ENCODE results near the gene ADM2. TPM values are rescaled to one million over a fixed set of nuclear protein-coding genes. Genes with fewer than 3 reads are reported as not detected.
"Not testable (repeated sequence)": the region's sequence is repeated elsewhere in the genome, so short reads cannot be mapped to it uniquely, and the experiment has no call there.

The ADM2 gene
- total RNA-seq, 2 experiments from 2014 or later, result 3.7 to 4.1 TPM

- peaks cover 30% of the 10 kb centered on the region for H3K36me3 Mint-ChIP-seq (ENCODE audit: low read depth)
- H3K27me3 Mint-ChIP-seq, result no peaks in the 10 kb centered on the region
- CTCF ChIA-PET, result interaction anchor here (1.9 to 4.6 kb wide), 2 partner anchors 12 to 107 kb away, joined by 7 to 33 read pairs; partner anchors contain the start of gene SCO2
- H3K4me3 Mint-ChIP-seq, result no peak overlapping the region
- H3K27ac Mint-ChIP-seq, result no peak overlapping the region
- POLR2A ChIA-PET, result no interaction called here
- no peak for DNase-seq
- H3K4me1 Mint-ChIP-seq, result peaks cover 42% of the 10 kb centered on the region
- no peaks in the 10 kb centered on the region for H3K9me3 Mint-ChIP-seq
Measured at GRCh38 chr22:50513175-50513574, 31.8 kb downstream of the ADM2 start.

GRCh38 chr22:50516068-50516467 is 34.7 kb downstream of the ADM2 start:
- POLR2A ChIA-PET, result no interaction called here

GRCh38 chr22:50516891-50517290 is 35.5 kb downstream of the ADM2 start:
- ChIA-PET POLR2A (no interaction called here), CTCF (interaction anchor here (0.8 to 4.6 kb wide), 2 partner anchors 8 kb away, joined by 3 to 33 read pairs; partner anchors contain the start of gene SCO2)
- Mint-ChIP-seq H3K27me3 (no peaks in the 10 kb centered on the region), H3K36me3 (ENCODE audit: low read depth) (peaks cover 43% of the 10 kb centered on the region), H3K9me3 (no peaks in the 10 kb centered on the region), H3K4me1 (peaks cover 27% of the 10 kb centered on the region), H3K4me3 (no peak overlapping the region), H3K27ac (no peak overlapping the region)
- DNase-seq, result no peak

More at GRCh38 chr22:50516068-50516467, 34.7 kb downstream of the ADM2 start:
- DNase-seq, result no peak
- no peaks in the 10 kb centered on the region for H3K9me3 Mint-ChIP-seq
- peaks cover 42% of the 10 kb centered on the region for H3K36me3 Mint-ChIP-seq (ENCODE audit: low read depth)
- H3K27ac Mint-ChIP-seq, result no peak overlapping the region
- CTCF ChIA-PET, result interaction anchor here (0.7 to 4.6 kb wide), 2 partner anchors 9 to 11 kb away, joined by 6 to 33 read pairs; partner anchors contain the start of gene SCO2
- no peak overlapping the region for H3K4me3 Mint-ChIP-seq
- no peaks in the 10 kb centered on the region for H3K27me3 Mint-ChIP-seq
- peaks cover 27% of the 10 kb centered on the region for H3K4me1 Mint-ChIP-seq

GRCh38 chr22:50517495-50518260 is 36.3 kb downstream of the ADM2 start:
- ChIA-PET CTCF (interaction anchor here (0.5 to 4.6 kb wide), 3 partner anchors 7 to 287 kb away, joined by 3 to 33 read pairs (median 3); partner anchors contain the start of gene SCO2), POLR2A (no interaction called here)
- Mint-ChIP-seq H3K9me3 (no peaks in the 10 kb centered on the region), H3K36me3 (ENCODE audit: low read depth) (peaks cover 36% of the 10 kb centered on the region), H3K27me3 (no peaks in the 10 kb centered on the region), H3K4me3 (no peak overlapping the region), H3K4me1 (peaks cover 21% of the 10 kb centered on the region), H3K27ac (no peak overlapping the region)
- no peak for DNase-seq

- ChIA-PET CTCF (no interaction called here), POLR2A (no interaction called here)
- Mint-ChIP-seq H3K27ac (no peak overlapping the region), H3K4me1 (peaks cover 22% of the 10 kb centered on the region), H3K36me3 (ENCODE audit: low read depth) (peaks cover 41% of the 10 kb centered on the region), H3K9me3 (no peaks in the 10 kb centered on the region), H3K27me3 (no peaks in the 10 kb centered on the region), H3K4me3 (no peak overlapping the region)
- DNase-seq, result no peak
Measured at GRCh38 chr22:50518606-50519005, 37.3 kb downstream of the ADM2 start.

GRCh38 chr22:50519151-50519550 is 37.8 kb downstream of the ADM2 start:
- H3K4me1 Mint-ChIP-seq, result peaks cover 18% of the 10 kb centered on the region
- H3K9me3 Mint-ChIP-seq, result no peaks in the 10 kb centered on the region
- no peak overlapping the region for H3K4me3 Mint-ChIP-seq
- ChIA-PET CTCF (no interaction called here), POLR2A (no interaction called here)
- no peak overlapping the region for H3K27ac Mint-ChIP-seq
- no peak for DNase-seq
- no peaks in the 10 kb centered on the region for H3K27me3 Mint-ChIP-seq
- H3K36me3 Mint-ChIP-seq (ENCODE audit: low read depth), result peaks cover 41% of the 10 kb centered on the region

- H3K9me3 Mint-ChIP-seq, H3K27ac Mint-ChIP-seq, CTCF ChIA-PET, H3K27me3 Mint-ChIP-seq, H3K4me3 Mint-ChIP-seq, POLR2A ChIA-PET, DNase-seq: not testable (repeated sequence)
- Mint-ChIP-seq H3K4me1 (peaks cover 18% of the 10 kb centered on the region), H3K36me3 (ENCODE audit: low read depth) (peaks cover 40% of the 10 kb centered on the region)
Measured at GRCh38 chr22:50520184-50520583, 38.8 kb downstream of the ADM2 start.

GRCh38 chr22:50520826-50521453 is 39.6 kb downstream of the ADM2 start:
- DNase-seq, result no peak
- ChIA-PET CTCF (interaction anchor here (1.3 kb wide), 1 partner anchor 44 kb away, joined by 3 read pairs; no protein-coding TSS in a partner anchor), POLR2A (no interaction called here)
- Mint-ChIP-seq H3K9me3 (no peaks in the 10 kb centered on the region), H3K4me1 (peaks cover 13% of the 10 kb centered on the region), H3K36me3 (ENCODE audit: low read depth) (peaks cover 36% of the 10 kb centered on the region), H3K4me3 (no peak overlapping the region), H3K27me3 (no peaks in the 10 kb centered on the region), H3K27ac (no peak overlapping the region)

GRCh38 chr22:50521710-50522109 is 40.4 kb downstream of the ADM2 start:
- Mint-ChIP-seq H3K4me3 (no peak overlapping the region), H3K27ac (no peak overlapping the region), H3K4me1 (peaks cover 13% of the 10 kb centered on the region), H3K27me3 (no peaks in the 10 kb centered on the region), H3K9me3 (no peaks in the 10 kb centered on the region), H3K36me3 (ENCODE audit: low read depth) (peaks cover 35% of the 10 kb centered on the region)
- no peak for DNase-seq
- CTCF ChIA-PET, result interaction anchor here (1.3 to 5.0 kb wide), 2 partner anchors 13 to 43 kb away, joined by 3 to 41 read pairs; partner anchors contain the start of genes LMF2 and NCAPH2
- POLR2A ChIA-PET, result no interaction called here

- H3K27me3 Mint-ChIP-seq, result no peaks in the 10 kb centered on the region
- no peaks in the 10 kb centered on the region for H3K9me3 Mint-ChIP-seq
- peaks cover 38% of the 10 kb centered on the region for H3K36me3 Mint-ChIP-seq (ENCODE audit: low read depth)
- CTCF ChIA-PET, result interaction anchor here (0.6 to 5.0 kb wide), 5 partner anchors 13 to 180 kb away, joined by 3 to 41 read pairs (median 3); partner anchors contain the start of genes LMF2, NCAPH2 and SYCE3
- H3K27ac Mint-ChIP-seq, result no peak overlapping the region
- DNase-seq, result no peak
- POLR2A ChIA-PET, result no interaction called here
- H3K4me1 Mint-ChIP-seq, result peaks cover 19% of the 10 kb centered on the region
- no peak overlapping the region for H3K4me3 Mint-ChIP-seq
Measured at GRCh38 chr22:50522208-50522805, 41.0 kb downstream of the ADM2 start.

- POLR2A ChIA-PET, result no interaction called here
Measured at GRCh38 chr22:50522806-50523438, 41.6 kb downstream of the ADM2 start.

GRCh38 chr22:50523458-50523805 is 42.1 kb downstream of the ADM2 start:
- POLR2A ChIA-PET, result no interaction called here
- no peak for DNase-seq
- peak overlapping the region; percentile 46 for H3K27ac Mint-ChIP-seq
- no peaks in the 10 kb centered on the region for H3K9me3 Mint-ChIP-seq
- H3K27me3 Mint-ChIP-seq, result no peaks in the 10 kb centered on the region
- H3K36me3 Mint-ChIP-seq (ENCODE audit: low read depth), result peaks cover 43% of the 10 kb centered on the region
- peak overlapping the region; percentile 27 for H3K4me3 Mint-ChIP-seq
- CTCF ChIA-PET, result interaction anchor here (3.3 to 5.0 kb wide), 2 partner anchors 14 to 98 kb away, joined by 37 to 41 read pairs; partner anchors contain the start of genes LMF2 and NCAPH2
- peaks cover 30% of the 10 kb centered on the region for H3K4me1 Mint-ChIP-seq

More at GRCh38 chr22:50522806-50523438, 41.6 kb downstream of the ADM2 start:
- H3K27me3 Mint-ChIP-seq, result no peaks in the 10 kb centered on the region
- H3K9me3 Mint-ChIP-seq, result no peaks in the 10 kb centered on the region
- no peak for DNase-seq
- peak overlapping the region; percentile 27 for H3K4me3 Mint-ChIP-seq
- peaks cover 25% of the 10 kb centered on the region for H3K4me1 Mint-ChIP-seq
- CTCF ChIA-PET, result interaction anchor here (0.6 to 5.0 kb wide), 4 partner anchors 14 to 181 kb away, joined by 3 to 41 read pairs (median 3); partner anchors contain the start of genes LMF2, NCAPH2 and SYCE3
- H3K36me3 Mint-ChIP-seq (ENCODE audit: low read depth), result peaks cover 40% of the 10 kb centered on the region
- peak overlapping the region; percentile 46 for H3K27ac Mint-ChIP-seq
